ENCODE results near the gene CTNNBL1. TPM values are rescaled to one million over a fixed set of nuclear protein-coding genes. Genes with fewer than 3 reads are reported as not detected.

The CTNNBL1 gene
- total and polyA plus RNA-seq, 8 donors: 10.5 to 148 (median 42.0) TPM

- no peak for TF ChIP-seq POLR2A (IDR thresholded peaks at IDR 0.05)
- TF ChIP-seq, protein P1, sequence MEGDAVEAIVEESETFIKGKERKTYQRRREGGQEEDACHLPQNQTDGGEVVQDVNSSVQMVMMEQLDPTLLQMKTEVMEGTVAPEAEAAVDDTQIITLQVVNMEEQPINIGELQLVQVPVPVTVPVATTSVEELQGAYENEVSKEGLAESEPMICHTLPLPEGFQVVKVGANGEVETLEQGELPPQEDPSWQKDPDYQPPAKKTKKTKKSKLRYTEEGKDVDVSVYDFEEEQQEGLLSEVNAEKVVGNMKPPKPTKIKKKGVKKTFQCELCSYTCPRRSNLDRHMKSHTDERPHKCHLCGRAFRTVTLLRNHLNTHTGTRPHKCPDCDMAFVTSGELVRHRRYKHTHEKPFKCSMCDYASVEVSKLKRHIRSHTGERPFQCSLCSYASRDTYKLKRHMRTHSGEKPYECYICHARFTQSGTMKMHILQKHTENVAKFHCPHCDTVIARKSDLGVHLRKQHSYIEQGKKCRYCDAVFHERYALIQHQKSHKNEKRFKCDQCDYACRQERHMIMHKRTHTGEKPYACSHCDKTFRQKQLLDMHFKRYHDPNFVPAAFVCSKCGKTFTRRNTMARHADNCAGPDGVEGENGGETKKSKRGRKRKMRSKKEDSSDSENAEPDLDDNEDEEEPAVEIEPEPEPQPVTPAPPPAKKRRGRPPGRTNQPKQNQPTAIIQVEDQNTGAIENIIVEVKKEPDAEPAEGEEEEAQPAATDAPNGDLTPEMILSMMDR (IDR thresholded peaks at IDR 0.05): no peak
- no peak for TF ChIP-seq EP300 (IDR thresholded peaks at IDR 0.05)
- no peak for TF ChIP-seq POLR2AphosphoS5 (IDR thresholded peaks at IDR 0.05)
Observed at GRCh38 chr20:37836926-37837325, 143.1 kb downstream of the CTNNBL1 start.

GRCh38 chr20:37837924-37838323 is 144.1 kb downstream of the CTNNBL1 start:
- H3K9me3 ChIP-seq: no peaks in the 10 kb centered on the region
- H3K4me1 ChIP-seq: peaks cover 0 to 25% (median 0%) of the 10 kb centered on the region in 4 donors
- intact Hi-C loops (cut with DNase I; ENCODE audit: low total_unique reads): no loop called here
- H3K4me3 ChIP-seq: no peak overlapping the region
- no peaks in the 10 kb centered on the region for H3K27me3 ChIP-seq
- peaks cover 6 to 32% (median 29%) of the 10 kb centered on the region in 4 donors for H3K36me3 ChIP-seq
- WGBS, 5 donors: 74 to 94% (median 92%) methylated on average over 8 of the region's 8 CpGs
- peak overlapping the region in 1 of 5 donors; percentile 58 for H3K27ac ChIP-seq
- no peak for DNase-seq
- no peak for TF ChIP-seq POLR2AphosphoS5 (IDR thresholded peaks at IDR 0.05)
- no peak for TF ChIP-seq EP300 (IDR thresholded peaks at IDR 0.05)
- TF ChIP-seq POLR2A (IDR thresholded peaks at IDR 0.05): no peak
- TF ChIP-seq, protein P1 (IDR thresholded peaks at IDR 0.05): no peak

More at GRCh38 chr20:37836926-37837325, 143.1 kb downstream of the CTNNBL1 start:
- Histone ChIP-seq H3K4me3 (no peak overlapping the region), H3K9me3 (no peaks in the 10 kb centered on the region), H3K4me1 (peaks cover 0 to 29% (median 0%) of the 10 kb centered on the region in 4 donors), H3K27me3 (no peaks in the 10 kb centered on the region), H3K36me3 (peaks cover 0 to 22% (median 19%) of the 10 kb centered on the region in 4 donors), H3K27ac (no peak overlapping the region)
- 70 to 81% (median 72%) methylated on average over 5 of the region's 5 CpGs for WGBS, 5 donors
- intact Hi-C loops (cut with DNase I; ENCODE audit: low total_unique reads): no loop called here
- DNase-seq: no peak

- Histone ChIP-seq H3K27me3 (no peaks in the 10 kb centered on the region), H3K4me1 (peaks cover 0 to 15% (median 0%) of the 10 kb centered on the region in 4 donors), H3K4me3 (no peak overlapping the region), H3K36me3 (peaks cover 6 to 42% (median 38%) of the 10 kb centered on the region in 4 donors), H3K27ac (peak overlapping the region in 1 of 5 donors; percentile 58), H3K9me3 (no peaks in the 10 kb centered on the region)
- TF ChIP-seq POLR2A (IDR thresholded peaks at IDR 0.05) (no peak), POLR2AphosphoS5 (IDR thresholded peaks at IDR 0.05) (no peak), EP300 (IDR thresholded peaks at IDR 0.05) (no peak)
- TF ChIP-seq, protein P1 (IDR thresholded peaks at IDR 0.05): no peak
- WGBS, 5 donors: 77 to 88% (median 86%) methylated on average over 6 of the region's 6 CpGs
- no peak for DNase-seq
- intact Hi-C loops (cut with DNase I; ENCODE audit: low total_unique reads): no loop called here
Observed at GRCh38 chr20:37838769-37839431, 145.1 kb downstream of the CTNNBL1 start.

- Histone ChIP-seq H3K36me3 (peaks cover 6 to 47% (median 42%) of the 10 kb centered on the region in 4 donors), H3K4me3 (no peak overlapping the region), H3K27me3 (no peaks in the 10 kb centered on the region), H3K9me3 (no peaks in the 10 kb centered on the region), H3K27ac (no peak overlapping the region), H3K4me1 (peaks cover 0 to 15% (median 0%) of the 10 kb centered on the region in 4 donors)
- WGBS, 5 donors: 55 to 75% (median 65%) methylated on average over 3 of the region's 3 CpGs
- DNase-seq: no peak
- intact Hi-C loops (cut with DNase I; ENCODE audit: low total_unique reads): no loop called here
- TF ChIP-seq POLR2AphosphoS5 (IDR thresholded peaks at IDR 0.05) (no peak), EP300 (IDR thresholded peaks at IDR 0.05) (no peak), POLR2A (IDR thresholded peaks at IDR 0.05) (no peak)
- TF ChIP-seq, protein P1 (IDR thresholded peaks at IDR 0.05): no peak
Observed at GRCh38 chr20:37839432-37839827, 145.6 kb downstream of the CTNNBL1 start.

Measured in stomach (tissue), 9 donors.